Kidney epithelial cell (primary cell): ENCODE data around the gene SLC5A11. TPM values are rescaled to one million over a fixed set of nuclear protein-coding genes. Genes with fewer than 3 reads are reported as not detected.

Experiments used
- DNase-seq: peaks from one replicate; pipeline ENCODE4 v3.0.0-alpha.2; 2010; ENCODE audit warnings: low read depth
- H3K27me3 ChIP-seq: 2 replicates; pipeline ENCODE4 v1.6.0; 2011; ENCODE audit warnings: low read length; ENCODE audit not compliant: control insufficient read depth, insufficient read depth
- H3K36me3 ChIP-seq: 2 replicates; pipeline ENCODE4 v1.5.1; 2011; ENCODE audit warnings: low read length; ENCODE audit not compliant: control insufficient read depth, insufficient read depth
- H3K4me3 ChIP-seq: 2 replicates; pipeline ENCODE4 v1.5.1; 2011; ENCODE audit warnings: low read depth, mild to moderate bottlenecking, control low read depth, low read length
- CTCF ChIP-seq: IDR thresholded peaks from 2 replicates; pipeline ENCODE4 v1.5.1; 2011; ENCODE audit warnings: mild to moderate bottlenecking, moderate library complexity, low read length, control low read depth, inconsistent platforms; ENCODE audit not compliant: insufficient read depth, poor library complexity, severe bottlenecking
- total RNA-seq: library from RNA; depleted of rRNA; stranded (reverse); fragments of >200 nt; gene quantifications from 2 replicates; pipeline ENCODE4 v1.2.3, GENCODE V29; 2015

The SLC5A11 gene
- total RNA-seq, 1 donor from 2014 or later = not detected

GRCh38 chr16:24930440-24930839 lies 84.7 kb downstream of the SLC5A11 start:
- DNase-seq = no peak
- H3K4me3 ChIP-seq = no peak overlapping the region
- H3K27me3 ChIP-seq = no peaks in the 10 kb centered on the region
- H3K36me3 ChIP-seq = peaks cover 2% of the 10 kb centered on the region
- no peak for TF ChIP-seq CTCF

- no peak for TF ChIP-seq CTCF
- no peak for DNase-seq
- peaks cover 2% of the 10 kb centered on the region for H3K36me3 ChIP-seq
- H3K4me3 ChIP-seq = no peak overlapping the region
- H3K27me3 ChIP-seq = no peaks in the 10 kb centered on the region
Observed at GRCh38 chr16:24931091-24931490, 85.3 kb downstream of the SLC5A11 start.

- H3K36me3 ChIP-seq = peaks cover 2% of the 10 kb centered on the region
- no peaks in the 10 kb centered on the region for H3K27me3 ChIP-seq
- no peak for DNase-seq
- no peak overlapping the region for H3K4me3 ChIP-seq
- no peak for TF ChIP-seq CTCF
Observed at GRCh38 chr16:24935336-24935735, 89.6 kb downstream of the SLC5A11 start.

- DNase-seq = no peak
- Histone ChIP-seq H3K36me3 (peaks cover 2% of the 10 kb centered on the region), H3K27me3 (no peaks in the 10 kb centered on the region), H3K4me3 (no peak overlapping the region)
- no peak for TF ChIP-seq CTCF
Observed at GRCh38 chr16:24936151-24936550, 90.4 kb downstream of the SLC5A11 start.

- no peaks in the 10 kb centered on the region for H3K36me3 ChIP-seq
- no peak for DNase-seq
- H3K4me3 ChIP-seq = no peak overlapping the region
- no peak for TF ChIP-seq CTCF
- no peaks in the 10 kb centered on the region for H3K27me3 ChIP-seq
Observed at GRCh38 chr16:24939224-24939623, 93.5 kb downstream of the SLC5A11 start.

GRCh38 chr16:24939738-24940137 lies 94.0 kb downstream of the SLC5A11 start:
- Histone ChIP-seq H3K4me3 (no peak overlapping the region), H3K27me3 (no peaks in the 10 kb centered on the region), H3K36me3 (no peaks in the 10 kb centered on the region)
- TF ChIP-seq CTCF = no peak
- DNase-seq = no peak
